ENCODE data around the gene RBP3.

Gene RBP3

DNA sequence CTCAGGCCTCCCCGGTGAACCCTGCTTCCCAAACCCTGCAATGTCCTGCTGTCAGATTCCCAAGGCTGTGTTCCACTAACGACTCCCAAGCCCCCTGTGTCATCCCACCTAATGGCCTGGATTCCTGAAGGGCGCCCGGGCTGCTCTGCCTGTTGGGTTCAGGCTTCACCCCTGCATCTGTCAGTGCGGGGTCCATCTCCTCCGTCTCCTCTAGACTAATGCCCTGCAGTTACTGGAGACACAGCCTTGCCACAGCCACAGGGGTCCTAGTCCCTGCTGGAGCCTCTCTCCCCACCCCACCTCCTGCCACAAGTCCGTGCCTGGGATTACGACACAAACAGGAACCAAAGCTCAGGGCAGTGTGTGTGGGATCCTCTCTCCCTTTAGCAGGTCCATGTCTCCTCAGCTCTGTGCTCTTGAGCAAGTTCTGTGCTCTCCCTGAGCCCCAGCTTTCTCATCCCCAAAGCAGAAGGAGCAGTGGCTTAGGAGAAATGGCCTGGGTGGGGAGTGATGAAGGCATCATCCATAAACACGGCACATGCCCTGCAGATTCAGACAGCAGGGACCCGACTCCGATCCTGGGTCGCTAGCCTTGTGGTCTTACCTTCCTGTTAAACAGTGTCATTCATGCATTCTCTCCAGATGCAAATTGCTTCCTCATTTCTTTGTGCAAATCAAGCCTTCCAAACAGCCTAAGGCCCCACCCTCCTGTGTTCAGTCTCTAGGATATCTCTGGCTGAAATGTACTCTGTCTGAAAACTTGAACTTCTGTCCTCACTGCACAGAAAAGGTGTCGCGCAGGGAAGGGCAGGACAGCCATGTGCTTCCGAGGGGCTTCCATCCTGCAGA, 8.2 kb upstream of the RBP3 start:
- Histone ChIP-seq H3K4me3 (ENCODE audit: low read length) (no peak overlapping the region), H3K36me3 (ENCODE audit: insufficient read depth, low read depth, low read length) (no peaks in the 10 kb centered on the region), H3K9ac (ENCODE audit: low read depth, low read length) (no peak overlapping the region), H3K27me3 (ENCODE audit: insufficient read depth, low read length) (no peaks in the 10 kb centered on the region), H3K27ac (ENCODE audit: low read length) (no peak overlapping the region), H3K4me1 (ENCODE audit: insufficient read depth, low read length) (no peaks in the 10 kb centered on the region), H3K9me3 (ENCODE audit: insufficient read depth, low read depth, low read length) (no peaks in the 10 kb centered on the region)

DNA sequence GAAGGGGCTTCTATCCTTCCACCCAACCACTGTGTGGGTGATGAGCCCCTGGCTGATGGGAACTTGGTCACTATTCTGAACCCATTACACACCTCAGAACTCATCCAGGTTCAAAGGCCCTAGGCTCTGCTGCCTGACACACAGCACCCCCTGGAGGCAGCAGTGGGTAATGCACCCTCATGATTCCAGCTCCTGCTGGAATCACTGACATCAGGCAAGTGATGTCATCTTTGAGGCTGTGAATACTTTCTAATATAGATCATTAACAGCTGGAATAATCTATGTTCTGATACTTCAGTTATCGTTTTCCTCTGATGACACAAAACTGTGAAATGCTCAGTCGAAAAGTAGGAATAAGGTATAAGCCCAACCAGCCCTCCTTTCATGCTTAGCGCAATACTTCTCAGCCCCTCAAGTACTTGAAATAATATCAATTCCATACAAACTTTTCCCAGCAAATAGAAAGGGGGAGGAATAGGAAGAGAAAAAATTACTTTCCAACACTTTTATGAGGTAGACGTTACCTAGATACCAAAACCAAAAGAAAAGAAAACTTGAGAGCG, 7.5 kb upstream of the RBP3 start:
- Histone ChIP-seq H3K27me3 (ENCODE audit: insufficient read depth, low read length) (no peaks in the 10 kb centered on the region), H3K9me3 (ENCODE audit: insufficient read depth, low read depth, low read length) (no peaks in the 10 kb centered on the region), H3K4me1 (ENCODE audit: insufficient read depth, low read length) (no peaks in the 10 kb centered on the region), H3K36me3 (ENCODE audit: insufficient read depth, low read depth, low read length) (no peaks in the 10 kb centered on the region), H3K27ac (ENCODE audit: low read length) (no peak overlapping the region), H3K9ac (ENCODE audit: low read depth, low read length) (no peak overlapping the region), H3K4me3 (ENCODE audit: low read length) (no peak overlapping the region)

DNA sequence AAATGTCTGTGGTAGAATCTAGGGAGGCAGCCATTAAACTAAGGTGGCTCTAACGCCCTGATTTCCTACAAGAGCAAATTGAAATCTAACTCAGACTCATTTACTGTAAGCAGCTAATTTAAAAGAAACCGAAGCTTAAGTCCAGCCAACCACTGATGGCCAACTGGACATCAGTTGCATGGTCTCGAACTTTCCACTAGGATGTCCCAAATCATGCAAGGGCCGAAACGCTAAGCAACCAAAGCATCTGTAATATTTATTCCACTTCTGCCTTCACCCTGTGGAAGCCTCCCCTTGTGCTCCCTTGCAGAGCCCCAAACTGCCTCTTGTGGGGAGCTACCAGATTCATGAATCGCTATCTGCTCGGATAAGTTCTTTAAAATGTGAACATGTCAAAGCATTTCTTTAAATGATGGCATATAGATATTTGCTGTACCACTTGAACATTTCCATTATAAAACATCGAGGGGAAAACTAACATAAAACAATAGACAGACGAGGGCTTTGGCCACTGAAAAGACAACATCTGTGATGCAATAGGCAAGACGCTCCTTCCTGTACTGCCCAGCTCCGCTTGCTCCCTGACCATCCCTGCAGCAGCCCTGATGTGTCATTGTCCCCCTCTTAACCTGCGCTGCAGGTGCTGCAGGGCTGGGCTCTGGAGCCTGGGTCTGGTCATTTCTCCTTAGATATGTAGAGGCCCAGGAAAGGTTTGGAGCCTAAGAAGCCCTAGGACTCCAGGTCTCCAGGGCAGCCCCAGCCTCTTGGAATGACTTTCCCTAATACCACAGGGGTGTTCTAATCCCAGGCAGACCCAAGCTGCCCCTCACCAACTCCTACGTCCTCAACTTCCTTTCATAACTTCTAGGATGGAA, 2.9 kb upstream of the RBP3 start:
- Histone ChIP-seq H3K27ac (ENCODE audit: low read length) (no peak overlapping the region), H3K27me3 (ENCODE audit: insufficient read depth, low read length) (no peaks in the 10 kb centered on the region), H3K9ac (ENCODE audit: low read depth, low read length) (no peak overlapping the region), H3K4me3 (ENCODE audit: low read length) (no peak overlapping the region), H3K9me3 (ENCODE audit: insufficient read depth, low read depth, low read length) (no peaks in the 10 kb centered on the region), H3K36me3 (ENCODE audit: insufficient read depth, low read depth, low read length) (no peaks in the 10 kb centered on the region), H3K4me1 (ENCODE audit: insufficient read depth, low read length) (no peaks in the 10 kb centered on the region)

DNA sequence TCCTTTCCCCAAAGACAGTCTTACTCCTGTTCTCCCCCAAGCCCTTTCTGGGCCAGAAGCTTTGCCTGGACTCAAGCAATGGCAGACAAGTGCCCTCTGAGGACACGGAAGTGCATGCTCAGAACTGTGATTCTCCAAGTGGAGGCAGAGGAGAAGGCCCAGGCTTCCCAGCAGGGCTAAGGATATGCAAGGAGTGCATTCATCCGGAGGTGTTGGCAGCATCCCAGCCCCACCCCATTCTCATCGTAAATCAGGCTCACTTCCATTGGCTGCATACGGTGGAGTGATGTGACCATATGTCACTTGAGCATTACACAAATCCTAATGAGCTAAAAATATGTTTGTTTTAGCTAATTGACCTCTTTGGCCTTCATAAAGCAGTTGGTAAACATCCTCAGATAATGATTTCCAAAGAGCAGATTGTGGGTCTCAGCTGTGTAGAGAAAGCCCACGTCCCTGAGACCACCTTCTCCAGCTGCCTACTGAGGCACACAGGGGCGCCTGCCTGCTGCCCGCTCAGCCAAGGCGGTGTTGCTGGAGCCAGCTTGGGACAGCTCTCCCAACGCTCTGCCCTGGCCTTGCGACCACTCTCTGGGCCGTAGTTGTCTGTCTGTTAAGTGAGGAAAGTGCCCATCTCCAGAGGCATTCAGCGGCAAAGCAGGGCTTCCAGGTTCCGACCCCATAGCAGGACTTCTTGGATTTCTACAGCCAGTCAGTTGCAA, 1.4 kb upstream of the RBP3 start:
- Histone ChIP-seq H3K4me1 (ENCODE audit: insufficient read depth, low read length) (no peaks in the 10 kb centered on the region), H3K27ac (ENCODE audit: low read length) (no peak overlapping the region), H3K27me3 (ENCODE audit: insufficient read depth, low read length) (no peaks in the 10 kb centered on the region), H3K4me3 (ENCODE audit: low read length) (no peak overlapping the region), H3K9ac (ENCODE audit: low read depth, low read length) (no peak overlapping the region), H3K9me3 (ENCODE audit: insufficient read depth, low read depth, low read length) (no peaks in the 10 kb centered on the region), H3K36me3 (ENCODE audit: insufficient read depth, low read depth, low read length) (no peaks in the 10 kb centered on the region)

DNA sequence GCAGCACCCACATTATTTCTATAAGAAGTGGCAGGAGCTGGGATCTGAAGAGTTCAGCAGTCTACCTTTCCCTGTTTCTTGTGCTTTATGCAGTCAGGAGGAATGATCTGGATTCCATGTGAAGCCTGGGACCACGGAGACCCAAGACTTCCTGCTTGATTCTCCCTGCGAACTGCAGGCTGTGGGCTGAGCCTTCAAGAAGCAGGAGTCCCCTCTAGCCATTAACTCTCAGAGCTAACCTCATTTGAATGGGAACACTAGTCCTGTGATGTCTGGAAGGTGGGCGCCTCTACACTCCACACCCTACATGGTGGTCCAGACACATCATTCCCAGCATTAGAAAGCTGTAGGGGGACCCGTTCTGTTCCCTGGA, 874 bp upstream of the RBP3 start:
- Histone ChIP-seq H3K4me1 (ENCODE audit: insufficient read depth, low read length) (no peaks in the 10 kb centered on the region), H3K9me3 (ENCODE audit: insufficient read depth, low read depth, low read length) (no peaks in the 10 kb centered on the region), H3K9ac (ENCODE audit: low read depth, low read length) (no peak overlapping the region), H3K27ac (ENCODE audit: low read length) (no peak overlapping the region), H3K4me3 (ENCODE audit: low read length) (no peak overlapping the region), H3K27me3 (ENCODE audit: insufficient read depth, low read length) (no peaks in the 10 kb centered on the region), H3K36me3 (ENCODE audit: insufficient read depth, low read depth, low read length) (no peaks in the 10 kb centered on the region)

DNA sequence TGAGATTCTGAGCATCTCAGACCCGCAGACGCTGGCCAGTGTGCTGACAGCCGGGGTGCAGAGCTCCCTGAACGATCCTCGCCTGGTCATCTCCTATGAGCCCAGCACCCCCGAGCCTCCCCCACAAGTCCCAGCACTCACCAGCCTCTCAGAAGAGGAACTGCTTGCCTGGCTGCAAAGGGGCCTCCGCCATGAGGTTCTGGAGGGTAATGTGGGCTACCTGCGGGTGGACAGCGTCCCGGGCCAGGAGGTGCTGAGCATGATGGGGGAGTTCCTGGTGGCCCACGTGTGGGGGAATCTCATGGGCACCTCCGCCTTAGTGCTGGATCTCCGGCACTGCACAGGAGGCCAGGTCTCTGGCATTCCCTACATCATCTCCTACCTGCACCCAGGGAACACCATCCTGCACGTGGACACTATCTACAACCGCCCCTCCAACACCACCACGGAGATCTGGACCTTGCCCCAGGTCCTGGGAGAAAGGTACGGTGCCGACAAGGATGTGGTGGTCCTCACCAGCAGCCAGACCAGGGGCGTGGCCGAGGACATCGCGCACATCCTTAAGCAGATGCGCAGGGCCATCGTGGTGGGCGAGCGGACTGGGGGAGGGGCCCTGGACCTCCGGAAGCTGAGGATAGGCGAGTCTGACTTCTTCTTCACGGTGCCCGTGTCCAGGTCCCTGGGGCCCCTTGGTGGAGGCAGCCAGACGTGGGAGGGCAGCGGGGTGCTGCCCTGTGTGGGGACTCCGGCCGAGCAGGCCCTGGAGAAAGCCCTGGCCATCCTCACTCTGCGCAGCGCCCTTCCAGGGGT, 703 bp downstream of the RBP3 start:
- Histone ChIP-seq H3K36me3 (ENCODE audit: insufficient read depth, low read depth, low read length) (no peaks in the 10 kb centered on the region), H3K27ac (ENCODE audit: low read length) (no peak overlapping the region), H3K4me1 (ENCODE audit: insufficient read depth, low read length) (no peaks in the 10 kb centered on the region), H3K4me3 (ENCODE audit: low read length) (no peak overlapping the region), H3K9ac (ENCODE audit: low read depth, low read length) (no peak overlapping the region), H3K9me3 (ENCODE audit: insufficient read depth, low read depth, low read length) (no peaks in the 10 kb centered on the region), H3K27me3 (ENCODE audit: insufficient read depth, low read length) (no peaks in the 10 kb centered on the region)

DNA sequence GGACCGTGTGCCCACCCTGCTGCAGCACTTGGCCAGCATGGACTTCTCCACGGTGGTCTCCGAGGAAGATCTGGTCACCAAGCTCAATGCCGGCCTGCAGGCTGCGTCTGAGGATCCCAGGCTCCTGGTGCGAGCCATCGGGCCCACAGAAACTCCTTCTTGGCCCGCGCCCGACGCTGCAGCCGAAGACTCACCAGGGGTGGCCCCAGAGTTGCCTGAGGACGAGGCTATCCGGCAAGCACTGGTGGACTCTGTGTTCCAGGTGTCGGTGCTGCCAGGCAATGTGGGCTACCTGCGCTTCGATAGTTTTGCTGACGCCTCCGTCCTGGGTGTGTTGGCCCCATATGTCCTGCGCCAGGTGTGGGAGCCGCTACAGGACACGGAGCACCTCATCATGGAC, 1.4 kb downstream of the RBP3 start:
- Histone ChIP-seq H3K9ac (ENCODE audit: low read depth, low read length) (no peak overlapping the region), H3K27me3 (ENCODE audit: insufficient read depth, low read length) (no peaks in the 10 kb centered on the region), H3K36me3 (ENCODE audit: insufficient read depth, low read depth, low read length) (no peaks in the 10 kb centered on the region), H3K4me1 (ENCODE audit: insufficient read depth, low read length) (no peaks in the 10 kb centered on the region), H3K27ac (ENCODE audit: low read length) (no peak overlapping the region), H3K4me3 (ENCODE audit: low read length) (no peak overlapping the region), H3K9me3 (ENCODE audit: insufficient read depth, low read depth, low read length) (no peaks in the 10 kb centered on the region)

DNA sequence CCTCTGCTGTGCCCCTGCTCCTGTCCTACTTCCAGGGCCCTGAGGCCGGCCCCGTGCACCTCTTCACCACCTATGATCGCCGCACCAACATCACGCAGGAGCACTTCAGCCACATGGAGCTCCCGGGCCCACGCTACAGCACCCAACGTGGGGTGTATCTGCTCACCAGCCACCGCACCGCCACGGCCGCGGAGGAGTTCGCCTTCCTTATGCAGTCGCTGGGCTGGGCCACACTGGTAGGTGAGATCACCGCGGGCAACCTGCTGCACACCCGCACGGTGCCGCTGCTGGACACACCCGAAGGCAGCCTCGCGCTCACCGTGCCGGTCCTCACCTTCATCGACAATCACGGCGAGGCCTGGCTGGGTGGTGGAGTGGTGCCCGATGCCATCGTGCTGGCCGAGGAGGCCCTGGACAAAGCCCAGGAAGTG, 1.8 kb downstream of the RBP3 start:
- no peaks in the 10 kb centered on the region for H3K36me3 ChIP-seq (ENCODE audit: insufficient read depth, low read depth, low read length)

DNA sequence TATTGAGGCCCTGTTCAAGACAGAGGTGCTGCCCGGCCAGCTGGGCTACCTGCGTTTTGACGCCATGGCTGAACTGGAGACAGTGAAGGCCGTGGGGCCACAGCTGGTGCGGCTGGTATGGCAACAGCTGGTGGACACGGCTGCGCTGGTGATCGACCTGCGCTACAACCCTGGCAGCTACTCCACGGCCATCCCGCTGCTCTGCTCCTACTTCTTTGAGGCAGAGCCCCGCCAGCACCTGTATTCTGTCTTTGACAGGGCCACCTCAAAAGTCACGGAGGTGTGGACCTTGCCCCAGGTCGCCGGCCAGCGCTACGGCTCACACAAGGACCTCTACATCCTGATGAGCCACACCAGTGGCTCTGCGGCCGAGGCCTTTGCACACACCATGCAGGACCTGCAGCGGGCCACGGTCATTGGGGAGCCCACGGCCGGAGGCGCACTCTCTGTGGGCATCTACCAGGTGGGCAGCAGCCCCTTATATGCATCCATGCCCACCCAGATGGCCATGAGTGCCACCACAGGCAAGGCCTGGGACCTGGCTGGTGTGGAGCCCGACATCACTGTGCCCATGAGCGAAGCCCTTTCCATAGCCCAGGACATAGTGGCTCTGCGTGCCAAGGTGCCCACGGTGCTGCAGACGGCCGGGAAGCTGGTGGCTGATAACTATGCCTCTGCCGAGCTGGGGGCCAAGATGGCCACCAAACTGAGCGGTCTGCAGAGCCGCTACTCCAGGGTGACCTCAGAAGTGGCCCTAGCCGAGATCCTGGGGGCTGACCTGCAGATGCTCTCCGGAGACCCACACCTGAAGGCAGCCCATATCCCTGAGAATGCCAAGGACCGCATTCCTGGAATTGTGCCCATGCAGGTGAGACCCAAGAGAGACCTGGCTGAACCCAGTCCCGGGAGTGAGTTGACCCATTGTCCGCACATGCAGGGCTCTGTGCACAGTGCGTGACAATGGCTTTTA, 2.8 kb downstream of the RBP3 start:
- H3K9ac ChIP-seq (ENCODE audit: low read depth, low read length): no peak overlapping the region

More for the DNA sequence above, 1.8 kb downstream of the RBP3 start:
- H3K4me1 ChIP-seq (ENCODE audit: insufficient read depth, low read length): no peaks in the 10 kb centered on the region
- no peaks in the 10 kb centered on the region for H3K9me3 ChIP-seq (ENCODE audit: insufficient read depth, low read depth, low read length)
- no peak overlapping the region for H3K9ac ChIP-seq (ENCODE audit: low read depth, low read length)
- H3K27me3 ChIP-seq (ENCODE audit: insufficient read depth, low read length): no peaks in the 10 kb centered on the region
- H3K27ac ChIP-seq (ENCODE audit: low read length): no peak overlapping the region
- H3K4me3 ChIP-seq (ENCODE audit: low read length): no peak overlapping the region

More for the DNA sequence above, 2.8 kb downstream of the RBP3 start:
- Histone ChIP-seq H3K4me1 (ENCODE audit: insufficient read depth, low read length) (no peaks in the 10 kb centered on the region), H3K4me3 (ENCODE audit: low read length) (no peak overlapping the region), H3K27me3 (ENCODE audit: insufficient read depth, low read length) (no peaks in the 10 kb centered on the region), H3K27ac (ENCODE audit: low read length) (no peak overlapping the region), H3K9me3 (ENCODE audit: insufficient read depth, low read depth, low read length) (no peaks in the 10 kb centered on the region), H3K36me3 (ENCODE audit: insufficient read depth, low read depth, low read length) (no peaks in the 10 kb centered on the region)
